Measurements from ENCODE around the gene TFF3. TPM values are rescaled to one million over a fixed set of nuclear protein-coding genes. Genes with fewer than 3 reads are reported as not detected.

The TFF3 gene
- polyA plus RNA-seq, 3 donors = 0.07 TPM; not detected in 2

GRCh38 chr21:42343556-42343955 lies 28.3 kb upstream of the TFF3 start:
- no peak for TF ChIP-seq CTCF (IDR thresholded peaks at IDR 0.05)
- H3K9ac ChIP-seq (ENCODE audit: insufficient read depth, low read length, poor library complexity, severe bottlenecking) = no peak overlapping the region
- no peak overlapping the region for H3K4me2 ChIP-seq (replicated peaks; ENCODE audit: extremely low read depth, low read length, poor library complexity, severe bottlenecking)
- 96% methylated on average over 5 of the region's 6 CpGs for WGBS (ENCODE audit: insufficient coverage)
- no peaks in the 10 kb centered on the region for H3K9me3 ChIP-seq (replicated peaks in 1 of 2; ENCODE audit: control insufficient read depth in 1 of 2, insufficient read depth in 1 of 2, low read length in 2 of 2)
- H3K27me3 Mint-ChIP-seq (ENCODE audit: low read depth in 3 of 3) = peaks cover 0 to 5% (median 2%) of the 10 kb centered on the region in 3 donors
- no peaks in the 10 kb centered on the region for H3K4me1 ChIP-seq (ENCODE audit: control insufficient read depth in 1 of 2, insufficient read depth in 2 of 2, low read length in 2 of 2)
- H3K36me3 Mint-ChIP-seq = no peaks in the 10 kb centered on the region
- no peak overlapping the region for H3K27ac Mint-ChIP-seq
- no peaks in the 10 kb centered on the region for H3K4me1 Mint-ChIP-seq
- no peak overlapping the region for H3K27ac ChIP-seq (ENCODE audit: low read depth in 1 of 2, low read length in 2 of 2)
- no peak overlapping the region for H3K4me3 Mint-ChIP-seq
- no peaks in the 10 kb centered on the region for H4K20me1 ChIP-seq (ENCODE audit: insufficient read depth, low read length)
- no peak overlapping the region for H2AFZ ChIP-seq (ENCODE audit: insufficient read depth, low read depth, low read length, poor library complexity, severe bottlenecking)
- no peaks in the 10 kb centered on the region for H3K79me2 ChIP-seq (ENCODE audit: insufficient read depth, low read length)
- DNase-seq = no peak
- no peaks in the 10 kb centered on the region for H3K27me3 ChIP-seq (ENCODE audit: control insufficient read depth in 2 of 2, insufficient read depth in 2 of 2, low read length in 2 of 2)
- no peaks in the 10 kb centered on the region for H3K9me3 Mint-ChIP-seq
- H3K36me3 ChIP-seq (replicated peaks in 1 of 2; ENCODE audit: control insufficient read depth in 1 of 2, insufficient read depth in 2 of 2, low read length in 2 of 2) = no peaks in the 10 kb centered on the region
- H3K4me3 ChIP-seq (replicated peaks in 1 of 3; ENCODE audit: low read depth in 2 of 3, low read length in 3 of 3) = no peak overlapping the region
- intact Hi-C loops (cut with micrococcal nuclease) = no loop called here

GRCh38 chr21:42343101-42343500 lies 27.9 kb upstream of the TFF3 start:
- peaks cover 0 to 5% (median 2%) of the 10 kb centered on the region in 3 donors for H3K27me3 Mint-ChIP-seq (ENCODE audit: low read depth in 3 of 3)
- Histone ChIP-seq H3K79me2 (ENCODE audit: insufficient read depth, low read length) (no peaks in the 10 kb centered on the region), H3K9ac (ENCODE audit: insufficient read depth, low read length, poor library complexity, severe bottlenecking) (no peak overlapping the region), H2AFZ (ENCODE audit: insufficient read depth, low read depth, low read length, poor library complexity, severe bottlenecking) (no peak overlapping the region), H3K4me3 (replicated peaks in 1 of 3; ENCODE audit: low read depth in 2 of 3, low read length in 3 of 3) (no peak overlapping the region), H4K20me1 (ENCODE audit: insufficient read depth, low read length) (no peaks in the 10 kb centered on the region), H3K9me3 (replicated peaks in 1 of 2; ENCODE audit: control insufficient read depth in 1 of 2, insufficient read depth in 1 of 2, low read length in 2 of 2) (no peaks in the 10 kb centered on the region), H3K4me2 (replicated peaks; ENCODE audit: extremely low read depth, low read length, poor library complexity, severe bottlenecking) (no peak overlapping the region), H3K4me1 (ENCODE audit: control insufficient read depth in 1 of 2, insufficient read depth in 2 of 2, low read length in 2 of 2) (peaks cover under 1 to 2% of the 10 kb centered on the region in 2 donors), H3K27me3 (ENCODE audit: control insufficient read depth in 2 of 2, insufficient read depth in 2 of 2, low read length in 2 of 2) (no peaks in the 10 kb centered on the region), H3K36me3 (replicated peaks in 1 of 2; ENCODE audit: control insufficient read depth in 1 of 2, insufficient read depth in 2 of 2, low read length in 2 of 2) (no peaks in the 10 kb centered on the region), H3K27ac (ENCODE audit: low read depth in 1 of 2, low read length in 2 of 2) (no peak overlapping the region)
- no peak overlapping the region for H3K27ac Mint-ChIP-seq
- H3K9me3 Mint-ChIP-seq = no peaks in the 10 kb centered on the region
- TF ChIP-seq CTCF (IDR thresholded peaks at IDR 0.05) = no peak
- DNase-seq = no peak
- 92% methylated on average over 10 of the region's 10 CpGs for WGBS (ENCODE audit: insufficient coverage)
- no peak overlapping the region for H3K4me3 Mint-ChIP-seq
- H3K4me1 Mint-ChIP-seq = peaks cover 2% of the 10 kb centered on the region
- intact Hi-C loops (cut with micrococcal nuclease) = no loop called here
- H3K36me3 Mint-ChIP-seq = no peaks in the 10 kb centered on the region
